DND-41 (cell line): Measurements from ENCODE around the gene ADPRH.
A peak's percentile ranks its signal among the peaks of the same experiment; 100 is the strongest.

ENCODE experiments used
- ATAC-seq: fragments of 200-7000 bp; cut with Tn5 transposase; 3 replicates; pipeline ENCODE4 v1.9.1; 2021; ENCODE audit warnings: low read depth; ENCODE audit not compliant: insufficient read depth
- DNase-seq: peaks from one replicate; pipeline ENCODE4 v3.0.0-alpha.2; 2020
- H2AFZ ChIP-seq: 2 replicates; pipeline ENCODE4 v1.6.0; 2012; ENCODE audit warnings: low read depth, low read length
- H3K27ac ChIP-seq: 2 replicates; pipeline ENCODE4 v1.5.1; 2012; ENCODE audit warnings: low read length, inconsistent platforms
- H3K27me3 ChIP-seq: fragments of 200-600 bp; sonication (generic); 2 replicates; pipeline ENCODE4 v1.6.0; 2012; ENCODE audit warnings: low read length, mild to moderate bottlenecking, inconsistent platforms; ENCODE audit not compliant: insufficient read depth, poor library complexity
- H3K36me3 ChIP-seq: 2 replicates; pipeline ENCODE4 v1.5.1; 2012; ENCODE audit warnings: low read length, inconsistent platforms; ENCODE audit not compliant: insufficient read depth
- H3K4me1 ChIP-seq: 2 replicates; pipeline ENCODE4 v1.5.1; 2012; ENCODE audit warnings: mild to moderate bottlenecking, low read length; ENCODE audit not compliant: insufficient read depth
- H3K4me2 ChIP-seq: 2 replicates; pipeline ENCODE4 v1.6.0; 2012; ENCODE audit warnings: mild to moderate bottlenecking, moderate library complexity, low read length, inconsistent platforms; ENCODE audit not compliant: insufficient read depth
- H3K4me3 ChIP-seq, 2 experiments: fragments of 200-600 bp in 1 of 2; shearing (Covaris generic) in 1 of 2; 2 replicates each; pipeline ENCODE4 v1.5.1; 2012 to 2016; ENCODE audit warnings: inconsistent platforms in 2 of 2, low read length in 2 of 2, mild to moderate bottlenecking in 2 of 2, low read depth in 1 of 2, moderate library complexity in 1 of 2
- H3K79me2 ChIP-seq: 2 replicates; pipeline ENCODE4 v1.6.0; 2012; ENCODE audit warnings: low read length, inconsistent platforms; ENCODE audit not compliant: insufficient read depth
- H3K9ac ChIP-seq: 2 replicates; pipeline ENCODE4 v1.6.0; 2012; ENCODE audit warnings: low read depth, mild to moderate bottlenecking, inconsistent platforms, low read length, moderate library complexity
- H3K9me3 ChIP-seq: 2 replicates; pipeline ENCODE4 v1.5.1; 2012; ENCODE audit warnings: low read length, moderate library complexity, mild to moderate bottlenecking, inconsistent platforms; ENCODE audit not compliant: insufficient read depth, severe bottlenecking
- H4K20me1 ChIP-seq: 2 replicates; pipeline ENCODE4 v1.6.0; 2012; ENCODE audit warnings: low read length; ENCODE audit not compliant: insufficient read depth
- EZH2 ChIP-seq: IDR thresholded peaks from 3 replicates; pipeline ENCODE4 v1.6.1; 2012; ENCODE audit warnings: borderline replicate concordance, low read depth, mild to moderate bottlenecking, moderate library complexity, low read length, inconsistent platforms; ENCODE audit not compliant: severe bottlenecking
- TF ChIP-seq, protein P1 (sequence below): IDR thresholded peaks from 2 replicates; pipeline ENCODE4 v1.5.1; 2012; ENCODE audit warnings: borderline replicate concordance, low read length, moderate library complexity, mild to moderate bottlenecking; ENCODE audit not compliant: poor library complexity, severe bottlenecking; ENCODE audit errors: extremely low read depth

The ADPRH gene

GRCh38 chr3:119595639-119596334 is 16.5 kb downstream of the ADPRH start:
- H3K79me2 ChIP-seq, result no peaks in the 10 kb centered on the region
- H3K4me1 ChIP-seq, result no peaks in the 10 kb centered on the region
- no peak overlapping the region for H3K4me3 ChIP-seq
- H3K27me3 ChIP-seq, result no peaks in the 10 kb centered on the region
- H3K4me2 ChIP-seq, result 0 out of 2 replicates have a peak overlapping the region, but pooled peaks have one; percentile 20
- TF ChIP-seq, protein P1, sequence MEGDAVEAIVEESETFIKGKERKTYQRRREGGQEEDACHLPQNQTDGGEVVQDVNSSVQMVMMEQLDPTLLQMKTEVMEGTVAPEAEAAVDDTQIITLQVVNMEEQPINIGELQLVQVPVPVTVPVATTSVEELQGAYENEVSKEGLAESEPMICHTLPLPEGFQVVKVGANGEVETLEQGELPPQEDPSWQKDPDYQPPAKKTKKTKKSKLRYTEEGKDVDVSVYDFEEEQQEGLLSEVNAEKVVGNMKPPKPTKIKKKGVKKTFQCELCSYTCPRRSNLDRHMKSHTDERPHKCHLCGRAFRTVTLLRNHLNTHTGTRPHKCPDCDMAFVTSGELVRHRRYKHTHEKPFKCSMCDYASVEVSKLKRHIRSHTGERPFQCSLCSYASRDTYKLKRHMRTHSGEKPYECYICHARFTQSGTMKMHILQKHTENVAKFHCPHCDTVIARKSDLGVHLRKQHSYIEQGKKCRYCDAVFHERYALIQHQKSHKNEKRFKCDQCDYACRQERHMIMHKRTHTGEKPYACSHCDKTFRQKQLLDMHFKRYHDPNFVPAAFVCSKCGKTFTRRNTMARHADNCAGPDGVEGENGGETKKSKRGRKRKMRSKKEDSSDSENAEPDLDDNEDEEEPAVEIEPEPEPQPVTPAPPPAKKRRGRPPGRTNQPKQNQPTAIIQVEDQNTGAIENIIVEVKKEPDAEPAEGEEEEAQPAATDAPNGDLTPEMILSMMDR, result no peak
- TF ChIP-seq EZH2, result no peak
- no peaks in the 10 kb centered on the region for H3K9me3 ChIP-seq
- peak overlapping the region; percentile 36; the same call in 1 of the 2 replicates for H2AFZ ChIP-seq
- no peaks in the 10 kb centered on the region for H3K36me3 ChIP-seq
- 0 out of 3 replicates have a peak, but pooled peaks have one; percentile 42 for ATAC-seq
- no peak overlapping the region for H3K9ac ChIP-seq
- no peak for DNase-seq
- no peaks in the 10 kb centered on the region for H4K20me1 ChIP-seq
- no peak overlapping the region for H3K27ac ChIP-seq

GRCh38 chr3:119596398-119596797 is 17.1 kb downstream of the ADPRH start:
- Histone ChIP-seq H3K9me3 (no peaks in the 10 kb centered on the region), H3K4me3 (no peak overlapping the region), H4K20me1 (no peaks in the 10 kb centered on the region), H3K9ac (no peak overlapping the region), H3K79me2 (no peaks in the 10 kb centered on the region), H3K36me3 (no peaks in the 10 kb centered on the region), H2AFZ (no peak overlapping the region), H3K4me2 (no peak overlapping the region), H3K4me1 (no peaks in the 10 kb centered on the region), H3K27ac (no peak overlapping the region), H3K27me3 (no peaks in the 10 kb centered on the region)
- DNase-seq, result no peak
- ATAC-seq, result no peak
- TF ChIP-seq, protein P1, result no peak
- no peak for TF ChIP-seq EZH2

- Histone ChIP-seq H2AFZ (no peak within 1 kb of the TSS), H3K4me3 (no peak within 1 kb of the TSS)
Observed at GRCh38 chr3:119597548-119598288, 18.4 kb downstream of the ADPRH start, which contains the start of gene PLA1A. Gene PLA1A (plus strand): TSS chr3:119597885. CDS start chr3:119597914, 29 bp downstream.

More at GRCh38 chr3:119597548-119598288, 18.4 kb downstream of the ADPRH start, which contains the start of gene PLA1A:
- H3K27me3 ChIP-seq, result no peaks in the 10 kb centered on the region
- no peak within 1 kb of the TSS for H3K4me2 ChIP-seq
- no peaks in the 10 kb centered on the region for H3K36me3 ChIP-seq
- TF ChIP-seq EZH2, result no peak
- TF ChIP-seq, protein P1, result no peak
- no peaks in the 10 kb centered on the region for H4K20me1 ChIP-seq
- no peaks in the 10 kb centered on the region for H3K9me3 ChIP-seq
- DNase-seq (no peak), ATAC-seq (no peak)
- no peaks in the 10 kb centered on the region for H3K79me2 ChIP-seq
- no peaks in the 10 kb centered on the region for H3K4me1 ChIP-seq
- no peak within 1 kb of the TSS for H3K9ac ChIP-seq
- no peak within 1 kb of the TSS for H3K27ac ChIP-seq
